Activated T-cell treated with anti-CD3 and anti-CD28 coated beads, Interleukin-2, amount 50 U/mL, for 48 hours (primary cell): ENCODE results near the gene KMT2B.

ENCODE experiments used
- DNase-seq, 2 experiments: peaks; one replicate each; pipeline ENCODE4 v3.0.0-alpha.2; 2020

KMT2B gene

DNA sequence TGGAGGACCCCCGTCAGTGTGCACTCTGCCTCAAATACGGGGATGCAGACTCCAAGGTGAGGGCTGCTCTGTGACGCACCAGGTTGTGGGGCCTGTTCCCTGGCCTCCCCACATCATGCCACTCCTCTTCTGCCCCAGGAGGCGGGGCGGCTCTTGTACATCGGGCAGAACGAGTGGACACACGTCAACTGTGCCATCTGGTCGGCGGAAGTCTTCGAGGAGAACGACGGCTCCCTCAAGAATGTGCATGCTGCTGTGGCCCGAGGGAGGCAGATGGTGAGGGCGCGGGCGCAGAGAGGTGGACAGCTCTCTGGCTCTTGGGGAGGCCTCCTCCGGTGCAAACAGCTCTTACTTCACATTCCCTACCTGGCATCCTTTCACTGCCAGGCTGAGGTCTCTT lies 11.2 kb downstream of the KMT2B start:
- DNase-seq = no peak

DNA sequence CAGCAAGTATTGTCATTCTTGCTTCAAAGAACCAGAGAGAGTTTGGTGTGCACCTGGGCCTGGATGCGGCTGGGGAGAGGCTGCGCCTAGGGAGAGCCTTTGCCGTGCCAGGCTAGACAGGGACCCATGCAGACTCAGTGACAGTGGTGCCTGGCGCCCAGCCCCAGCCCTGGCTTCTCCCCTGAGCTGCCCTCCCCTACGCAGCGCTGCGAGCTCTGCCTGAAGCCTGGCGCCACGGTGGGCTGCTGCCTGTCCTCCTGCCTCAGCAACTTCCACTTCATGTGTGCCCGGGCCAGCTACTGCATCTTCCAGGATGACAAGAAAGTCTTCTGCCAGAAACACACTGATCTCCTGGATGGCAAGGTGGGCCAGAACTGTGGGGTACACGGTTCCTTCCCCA lies 12.0 kb downstream of the KMT2B start:
- DNase-seq = no peak

- no peak for DNase-seq
These were observed 12.5 kb downstream of the KMT2B start for GRCh38 chr19:35730326-35730725.

DNA sequence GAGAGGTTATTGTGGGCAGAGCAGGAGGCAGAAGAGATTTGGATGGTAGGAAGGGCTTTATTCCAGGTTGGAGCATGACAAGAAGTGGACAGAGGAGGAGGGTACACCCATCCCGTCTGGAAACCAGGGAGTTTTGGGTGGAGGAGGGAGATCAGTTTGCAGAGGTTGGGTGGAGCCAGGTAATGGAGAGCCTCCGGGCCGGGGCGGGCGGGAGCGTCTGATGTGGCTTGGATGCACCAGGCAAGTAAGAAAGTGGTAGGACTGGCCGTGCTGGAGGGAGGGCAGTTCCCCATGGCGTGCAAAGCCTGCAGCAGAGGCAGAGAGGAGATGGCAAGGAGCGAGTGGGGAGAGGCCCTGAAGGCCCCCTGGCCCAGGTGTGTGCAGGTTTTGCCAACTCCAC lies 13.6 kb downstream of the KMT2B start:
- DNase-seq = no peak

GRCh38 chr19:35731779-35732405 lies 14.1 kb downstream of the KMT2B start:
- DNase-seq = no peak

- DNase-seq = no peak
These were observed 14.9 kb downstream of the KMT2B start for GRCh38 chr19:35732540-35733179.

- no peak for DNase-seq
These were observed 15.7 kb downstream of the KMT2B start for GRCh38 chr19:35733180-35734125.

- no peak for DNase-seq
These were observed 16.5 kb downstream of the KMT2B start for GRCh38 chr19:35734273-35734672.

DNA sequence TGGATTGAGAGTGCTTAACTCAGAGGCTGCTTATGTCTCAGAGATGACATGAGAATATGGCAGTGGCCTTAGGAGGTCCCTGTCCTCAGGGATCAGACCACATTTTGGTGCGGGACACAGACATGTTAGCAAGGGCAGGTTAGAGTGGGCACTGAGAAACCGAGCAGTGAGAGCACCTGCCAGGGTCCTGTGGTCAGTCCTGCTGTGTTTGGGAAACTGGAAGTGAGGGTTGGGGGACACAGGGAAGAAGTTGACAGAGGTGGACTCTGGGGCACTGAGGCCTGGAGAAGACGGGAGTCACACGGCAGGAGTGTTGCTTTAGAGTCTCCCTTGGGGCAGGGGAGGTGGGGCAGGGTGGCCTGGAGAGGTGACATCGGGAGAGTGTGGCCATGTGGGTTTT lies 17.1 kb downstream of the KMT2B start:
- DNase-seq = no peak

GRCh38 chr19:35736913-35737886 lies 19.4 kb downstream of the KMT2B start:
- peak in 1 of 2 experiments; percentile 51 for DNase-seq

- no peak for DNase-seq
These were observed 20.5 kb downstream of the KMT2B start for GRCh38 chr19:35738021-35738886.

GRCh38 chr19:35738887-35739229 lies 21.1 kb downstream of the KMT2B start:
- no peak for DNase-seq

- no peak for DNase-seq
These were observed 21.7 kb downstream of the KMT2B start for GRCh38 chr19:35739275-35740107.

GRCh38 chr19:35740108-35740422 lies 22.3 kb downstream of the KMT2B start:
- DNase-seq = no peak

DNA sequence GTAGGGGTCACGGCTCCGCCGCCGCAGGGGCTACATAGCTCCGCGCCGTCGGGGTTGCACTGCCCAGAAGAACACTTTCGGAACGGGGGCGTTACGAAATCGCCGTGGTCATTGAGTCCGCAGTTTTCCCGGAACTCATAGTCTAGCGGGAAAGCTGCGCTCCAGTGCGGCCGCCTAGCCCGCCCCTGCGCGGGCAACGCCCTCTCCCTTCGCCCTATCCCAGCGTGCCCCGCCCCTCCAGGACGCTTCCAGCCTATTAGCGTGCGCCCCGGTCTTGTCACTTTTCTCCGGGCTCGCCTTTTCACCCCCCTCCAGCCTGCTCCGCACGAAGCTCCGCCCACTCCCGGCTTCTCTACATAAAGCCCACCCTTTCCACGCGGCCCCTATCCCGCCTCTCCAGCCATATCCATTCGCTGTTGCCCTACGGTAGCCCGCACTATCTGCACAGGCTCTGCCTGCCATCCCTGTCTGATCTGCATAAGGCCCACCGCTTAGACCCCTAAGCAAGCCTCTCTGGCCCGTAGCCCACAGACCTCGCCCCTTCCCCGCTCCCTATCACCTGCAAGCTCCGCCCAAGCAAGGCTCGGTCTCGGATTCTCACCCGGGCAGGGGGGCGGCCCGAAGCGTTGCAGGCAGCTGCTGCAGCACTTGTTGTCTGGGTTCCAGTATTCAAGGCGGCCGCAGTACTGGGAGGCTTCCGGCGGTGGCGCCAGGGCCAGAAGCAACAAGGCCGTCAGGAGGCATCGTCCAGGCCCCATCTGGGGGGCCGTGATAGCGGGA lies 22.8 kb downstream of the KMT2B start:
- peak; percentile 97 for DNase-seq

- DNase-seq = no peak
These were observed 23.4 kb downstream of the KMT2B start for GRCh38 chr19:35741203-35741515.

DNA sequence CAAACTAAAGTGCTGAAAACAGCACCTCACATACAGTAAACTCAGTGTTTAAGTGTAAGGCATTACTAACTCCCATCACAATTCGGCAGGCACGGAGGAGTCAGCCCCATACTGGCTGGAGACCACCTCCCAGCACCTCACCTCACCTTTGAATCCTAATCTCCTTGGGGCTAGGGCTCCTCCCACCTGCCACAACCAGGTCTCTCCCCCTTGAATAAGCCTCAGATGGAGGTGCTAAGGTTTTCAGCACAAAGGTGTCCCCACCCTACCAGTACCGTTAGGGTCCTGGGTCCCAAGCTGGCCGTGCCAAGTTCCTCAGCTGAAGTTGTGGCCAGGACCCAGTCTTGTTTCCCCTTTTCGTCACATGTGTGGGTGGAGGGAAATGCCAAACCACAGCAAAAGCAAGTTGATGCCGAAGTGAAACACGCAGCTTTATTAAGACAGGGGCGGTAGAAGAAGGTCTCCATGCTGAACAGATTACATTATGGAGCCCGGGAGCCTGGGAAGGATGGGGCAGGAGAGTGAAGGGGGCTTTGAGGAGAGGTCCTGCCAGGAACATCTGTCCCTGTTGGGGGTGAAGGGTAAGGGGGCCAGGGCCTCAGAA lies 24.4 kb downstream of the KMT2B start, which contains the start of gene IGFLR1:
TSS of gene IGFLR1 (minus strand) at position 332 of the 604 bp plus-strand sequence. CDS start 1,272 bp downstream, outside the sequence.
- DNase-seq = peak; percentile 83 to 84

GRCh38 chr19:35743640-35744429 lies 26.0 kb downstream of the KMT2B start:
- DNase-seq = no peak
